Activated CD8-positive, alpha-beta memory T cell treated with anti-CD3 and anti-CD28 coated beads for 36 hours (primary cell): ENCODE results near the gene GLIPR1. TPM values are rescaled to one million over a fixed set of nuclear protein-coding genes. Genes with fewer than 3 reads are reported as not detected.
"Not testable (repeated sequence)": the region's sequence is repeated elsewhere in the genome, so short reads cannot be mapped to it uniquely, and the experiment has no call there.

Experiments
- CTCF ChIA-PET: fragments of 350-600 bp; sonication (Branson Sonifier 250); formaldehyde crosslinking; loops from one replicate; lab custom pipeline; 2021; ENCODE audit warnings: antibody characterized with exemption; lab: Charles Lee
- POLR2A ChIA-PET: fragments of 350-600 bp; sonication (Branson Sonifier 250); formaldehyde crosslinking; loops from one replicate; lab custom pipeline; 2021; ENCODE audit warnings: antibody characterized with exemption; lab: Charles Lee
- total RNA-seq, 2 experiments: library from RNA; stranded (reverse); gene quantifications; one replicate each; pipeline ENCODE4 v1.2.3, GENCODE V29; 2021

GLIPR1 gene
- total RNA-seq, 2 experiments from 2014 or later, result 20.8 to 22.4 TPM

DNA sequence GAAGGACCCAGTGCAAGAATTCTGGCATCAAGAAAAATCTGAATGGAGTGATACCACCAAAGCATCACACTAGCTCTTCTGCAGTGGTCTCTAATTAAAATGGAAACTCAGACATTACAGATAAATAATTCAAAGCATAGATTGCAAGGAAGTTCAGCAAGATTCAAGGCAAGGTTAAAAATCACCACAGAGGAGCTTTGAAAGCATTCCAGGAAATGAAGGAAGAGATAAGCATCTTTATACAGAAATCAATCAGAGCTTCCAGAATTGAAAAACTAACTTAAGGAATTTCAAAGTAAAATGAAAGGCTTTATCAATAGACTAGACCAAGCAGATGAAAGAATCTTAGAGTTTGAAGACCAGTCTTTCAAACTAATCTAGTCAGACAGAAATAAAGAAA lies 20.4 kb upstream of the GLIPR1 start:
- CTCF ChIA-PET, result no interaction called here
- POLR2A ChIA-PET, result no interaction called here

DNA sequence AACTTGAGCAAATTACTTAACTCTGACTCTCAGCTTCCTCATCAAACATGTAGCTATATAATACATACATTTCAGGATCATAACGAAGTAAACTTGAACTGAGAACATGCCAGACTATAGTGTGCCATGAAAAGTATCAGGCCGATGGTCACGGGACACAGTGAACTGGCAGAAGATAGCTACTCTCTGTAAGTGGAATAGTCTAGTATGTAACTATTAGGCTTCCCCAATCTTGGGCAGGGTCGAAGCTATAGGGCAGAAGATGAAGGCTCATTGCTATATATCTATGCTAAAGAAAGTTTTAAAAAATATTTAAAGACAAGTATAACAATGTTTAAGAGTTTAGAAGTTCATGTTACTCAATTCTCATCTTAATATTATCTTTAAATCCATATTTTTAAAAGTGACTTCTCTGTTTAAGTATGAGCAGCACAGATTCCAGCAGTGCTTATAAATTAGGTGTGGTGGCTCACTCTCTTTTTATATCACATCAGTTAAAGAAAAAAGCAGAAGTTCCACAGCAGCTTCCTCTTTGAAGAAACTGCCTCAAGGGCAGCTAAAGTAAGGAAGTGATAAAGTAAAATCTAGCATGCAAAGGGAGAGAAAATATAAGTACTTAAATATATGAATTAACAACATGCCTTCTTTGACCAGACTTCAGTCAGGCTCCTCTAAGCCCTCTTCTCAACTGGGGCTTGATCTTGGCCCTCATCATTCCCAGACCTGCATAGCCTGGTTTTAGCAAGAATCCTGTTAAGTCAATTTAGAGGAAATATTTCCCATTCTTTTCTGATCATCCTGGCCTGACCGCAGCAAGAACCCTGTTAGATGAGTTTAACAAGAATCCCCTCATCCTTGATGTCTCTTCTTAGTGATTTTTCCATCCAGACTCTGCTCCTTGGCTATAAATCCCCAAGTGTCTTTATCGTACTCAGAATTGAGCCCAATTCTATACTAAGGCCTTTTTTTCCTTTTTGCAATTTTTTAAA lies 8.4 kb upstream of the GLIPR1 start:
- CTCF ChIA-PET, result interaction anchor here (0.7 kb wide), 1 partner anchor 13 kb away, joined by 3 read pairs; no protein-coding TSS in a partner anchor
- POLR2A ChIA-PET, result no interaction called here

DNA sequence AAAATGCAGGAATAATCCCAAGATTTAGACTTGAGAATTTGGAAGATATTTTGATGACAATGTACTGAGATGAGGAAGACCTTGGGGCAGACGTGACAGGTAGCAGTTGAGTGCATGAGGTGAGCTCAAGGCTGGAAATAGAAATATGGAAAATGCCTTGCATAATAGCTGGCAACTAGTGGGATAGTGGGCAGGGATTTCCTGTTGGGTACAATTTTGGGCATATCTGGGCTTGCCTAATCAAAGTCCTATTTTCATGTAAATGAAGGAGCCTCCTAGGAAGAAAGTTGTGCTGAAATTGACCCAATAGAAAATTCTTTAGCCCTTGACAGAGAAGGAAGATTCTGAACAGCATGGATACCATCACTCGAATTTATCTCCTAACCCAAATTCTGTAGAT lies 6.4 kb upstream of the GLIPR1 start:
- ChIA-PET POLR2A (no interaction called here), CTCF (no interaction called here)

DNA sequence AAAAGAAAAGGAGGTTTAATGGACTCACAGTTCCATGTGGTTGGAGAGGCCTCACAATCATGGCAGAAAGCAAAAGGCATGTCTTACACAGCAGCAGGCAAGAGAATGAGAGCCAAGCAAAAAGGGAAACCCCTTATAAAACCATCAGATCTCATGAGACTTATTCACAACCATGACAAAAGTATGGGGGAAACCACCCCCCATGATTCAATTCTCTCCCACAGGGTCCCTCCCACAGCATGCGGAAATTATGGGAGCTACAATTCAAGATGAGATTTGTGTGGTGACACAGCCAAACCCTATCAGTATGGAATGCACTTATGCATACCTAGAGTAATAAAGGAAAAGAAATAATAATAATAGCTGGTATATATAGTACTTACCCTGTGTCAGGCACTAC lies 4.5 kb upstream of the GLIPR1 start:
- CTCF ChIA-PET, result interaction anchor here (0.7 kb wide), 1 partner anchor 190 kb away, joined by 3 read pairs; no protein-coding TSS in a partner anchor

DNA sequence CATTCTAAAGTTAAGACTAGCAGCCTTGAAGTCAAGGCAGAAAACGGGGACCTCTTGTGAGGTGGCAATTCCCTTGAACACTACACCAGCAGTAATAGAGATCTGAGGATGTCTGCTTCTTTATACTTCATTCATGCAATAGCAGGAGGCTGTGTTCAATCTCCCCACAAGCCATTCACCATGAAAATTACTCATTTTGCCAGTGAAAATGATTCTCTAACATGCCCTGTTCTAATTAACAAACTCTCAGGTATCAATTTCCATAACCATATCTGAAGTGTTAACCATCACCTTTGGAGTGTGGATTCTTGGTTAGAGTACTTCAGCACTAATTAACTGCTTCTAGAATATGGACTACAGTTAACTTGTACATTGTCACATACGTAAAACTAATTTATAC lies 3.4 kb upstream of the GLIPR1 start:
- ChIA-PET CTCF (no interaction called here), POLR2A (no interaction called here)

More for the DNA sequence above, 4.5 kb upstream of the GLIPR1 start:
- POLR2A ChIA-PET, result no interaction called here

DNA sequence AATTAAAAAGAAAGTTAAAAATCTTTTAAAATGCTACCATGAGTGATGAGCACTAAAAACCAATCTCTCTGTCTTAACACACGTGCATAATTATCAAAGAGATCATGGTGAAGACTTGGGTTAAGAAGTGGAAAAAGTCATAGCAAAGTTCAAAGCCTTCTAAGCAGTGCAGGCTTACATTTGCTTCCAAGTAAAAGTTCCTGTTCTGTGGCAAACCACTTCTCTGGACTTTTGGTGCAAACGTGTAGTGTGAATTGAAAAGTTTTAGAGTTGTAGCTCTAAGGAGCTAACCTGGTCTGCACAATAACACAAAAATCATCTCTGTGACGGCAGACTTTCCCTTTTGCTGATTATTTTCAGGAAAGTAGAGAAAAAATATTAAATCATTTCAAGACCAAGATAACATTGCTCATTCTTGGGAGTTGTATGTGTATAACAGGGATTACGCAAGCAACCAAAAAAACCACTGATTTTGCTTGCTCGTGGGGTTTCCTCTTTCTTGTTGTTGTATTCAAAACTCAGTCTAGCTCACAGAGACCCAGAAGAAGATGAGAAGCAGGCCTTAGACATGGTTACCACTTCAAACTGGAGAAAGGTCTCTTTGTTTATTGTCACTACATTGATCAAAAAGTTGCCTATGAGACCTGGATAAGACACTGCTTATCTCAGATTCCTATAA lies 2.3 kb upstream of the GLIPR1 start:
- POLR2A ChIA-PET, result no interaction called here
- CTCF ChIA-PET, result interaction anchor here (1.7 kb wide), 1 partner anchor 87 kb away, joined by 5 read pairs; the partner anchor contains the start of gene GLIPR1L2

DNA sequence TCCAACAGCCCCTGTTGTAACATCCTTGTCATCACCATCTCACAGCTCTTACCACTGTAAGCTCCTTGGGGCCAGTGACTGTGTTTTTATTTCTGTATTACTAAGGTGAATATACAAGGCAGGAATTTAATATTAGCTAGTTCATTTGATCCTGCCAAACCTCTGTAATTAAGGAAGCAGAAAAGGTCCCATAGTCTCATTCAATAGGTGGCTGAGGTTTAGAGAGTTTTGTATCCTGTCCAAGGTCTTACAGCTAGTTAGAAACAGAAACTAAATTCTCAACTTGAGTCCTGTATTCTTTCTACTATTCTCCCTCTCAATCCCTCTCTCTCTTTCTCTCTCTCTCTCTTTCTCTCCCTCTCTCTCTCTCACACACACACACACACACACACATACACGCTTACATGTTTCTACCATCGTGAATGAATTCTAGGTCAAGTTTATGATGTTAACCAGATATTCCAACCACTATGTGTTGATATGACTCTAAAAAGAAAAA lies 543 bp upstream of the GLIPR1 start:
- POLR2A ChIA-PET, result no interaction called here
- CTCF ChIA-PET, result interaction anchor here (0.6 to 1.5 kb wide), 4 partner anchors 88 to 869 kb away, joined by 3 to 5 read pairs (median 4); partner anchors contain the start of genes BBS10, GLIPR1L1 and GLIPR1L2

DNA sequence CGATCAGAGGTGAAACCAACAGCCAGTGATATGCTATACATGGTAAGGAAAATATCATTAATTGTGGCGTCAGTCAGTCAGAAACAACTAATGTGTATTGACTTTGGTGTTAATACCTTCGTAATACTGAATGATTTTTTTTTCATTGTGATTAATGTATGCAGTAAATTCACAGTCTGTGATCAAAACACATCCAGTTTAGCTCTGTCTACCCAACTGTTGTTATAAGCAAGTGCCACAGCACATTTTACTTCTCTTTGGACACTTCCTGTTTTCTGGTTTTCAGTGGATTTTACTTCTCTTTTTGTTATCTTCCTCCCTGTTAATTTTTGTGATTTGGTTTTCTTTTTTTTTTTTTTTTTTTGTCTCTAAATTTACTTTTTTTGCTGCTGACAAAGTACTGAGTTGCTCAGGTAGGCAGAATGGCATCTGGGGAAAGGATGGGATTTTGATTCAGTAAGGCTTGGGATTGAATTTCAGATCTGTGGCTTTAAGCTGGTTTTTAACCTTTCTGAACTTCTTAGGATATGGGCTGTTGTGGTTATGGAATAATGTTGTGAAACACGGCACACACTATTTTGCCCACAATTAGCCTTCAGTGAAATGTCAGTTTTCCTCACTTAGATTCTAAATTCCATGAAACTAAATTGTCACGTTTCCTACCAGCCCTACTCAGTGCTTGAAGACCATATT lies 604 bp downstream of the GLIPR1 start:
- CTCF ChIA-PET, result interaction anchor here (0.9 to 1.5 kb wide), 3 partner anchors 25 to 868 kb away, joined by 4 to 8 read pairs (median 5); partner anchors contain the start of genes BBS10 and GLIPR1L2
- POLR2A ChIA-PET, result interaction anchor here (0.7 kb wide), 4 partner anchors 30 to 552 kb away, joined by 7 to 10 read pairs (median 8); partner anchors contain the start of gene KRR1

DNA sequence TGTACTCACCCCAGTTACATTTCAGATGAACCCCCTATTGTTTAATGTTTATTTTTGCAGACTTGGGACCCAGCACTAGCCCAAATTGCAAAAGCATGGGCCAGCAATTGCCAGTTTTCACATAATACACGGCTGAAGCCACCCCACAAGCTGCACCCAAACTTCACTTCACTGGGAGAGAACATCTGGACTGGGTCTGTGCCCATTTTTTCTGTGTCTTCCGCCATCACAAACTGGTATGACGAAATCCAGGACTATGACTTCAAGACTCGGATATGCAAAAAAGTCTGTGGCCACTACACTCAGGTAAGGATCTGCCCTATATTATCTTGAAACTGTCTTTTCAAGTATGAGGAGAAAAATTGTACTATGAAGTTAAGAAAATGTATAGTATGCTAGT lies 1.2 kb downstream of the GLIPR1 start:
- CTCF ChIA-PET, result interaction anchor here (1.3 kb wide), 1 partner anchor 25 kb away, joined by 8 read pairs; no protein-coding TSS in a partner anchor
- POLR2A ChIA-PET, result interaction anchor here (0.7 kb wide), 3 partner anchors 29 to 551 kb away, joined by 7 to 10 read pairs (median 8); partner anchors contain the start of gene KRR1

DNA sequence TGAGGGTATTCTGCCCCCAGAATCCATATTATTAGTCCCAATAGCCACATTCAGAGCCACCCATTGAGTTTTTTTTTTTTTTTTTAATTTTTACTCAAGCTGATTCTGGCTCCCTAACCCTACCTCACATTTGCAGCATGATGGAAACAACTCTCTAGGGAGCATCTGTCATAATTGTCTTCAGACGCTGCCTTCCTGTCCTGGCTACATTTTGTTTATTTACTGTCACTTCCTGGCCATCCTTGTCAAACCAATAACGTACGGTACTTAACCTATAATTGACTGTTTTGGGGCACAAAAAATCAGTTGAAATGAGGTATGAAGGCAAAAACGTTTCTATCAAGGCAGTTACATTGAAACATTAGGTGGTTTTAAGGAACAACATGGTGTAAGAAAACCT lies 2.1 kb downstream of the GLIPR1 start:
- ChIA-PET CTCF (interaction anchor here (1.6 kb wide), 1 partner anchor 91 kb away, joined by 6 read pairs; the partner anchor contains the start of gene GLIPR1L2), POLR2A (interaction anchor here (0.6 kb wide), 1 partner anchor 1077 kb away, joined by 4 read pairs; the partner anchor contains the start of gene OSBPL8)

DNA sequence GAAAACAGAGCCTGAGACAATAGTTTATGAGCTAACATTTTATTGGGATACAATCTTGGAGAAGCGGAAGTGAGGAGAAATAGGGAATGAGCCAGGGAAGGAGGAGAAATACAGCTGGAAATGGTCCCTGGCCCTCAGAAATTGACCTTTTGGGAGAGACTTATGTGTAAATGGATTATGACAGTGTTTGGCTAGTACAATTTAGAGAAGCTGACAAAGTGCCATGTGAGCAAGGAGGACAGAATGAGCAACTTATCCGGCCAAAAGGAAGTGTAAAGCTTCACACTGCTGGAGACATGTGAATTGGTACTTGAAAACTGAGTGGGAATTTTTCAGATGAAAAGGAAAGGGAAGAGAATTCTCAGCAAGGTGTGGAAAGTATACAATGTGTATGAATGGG lies 2.9 kb downstream of the GLIPR1 start:
- ChIA-PET CTCF (interaction anchor here (0.6 to 2.9 kb wide), 5 partner anchors 22 to 159 kb away, joined by 4 to 8 read pairs (median 6); partner anchors contain the start of genes GLIPR1L1, GLIPR1L2 and KRR1), POLR2A (no interaction called here)

DNA sequence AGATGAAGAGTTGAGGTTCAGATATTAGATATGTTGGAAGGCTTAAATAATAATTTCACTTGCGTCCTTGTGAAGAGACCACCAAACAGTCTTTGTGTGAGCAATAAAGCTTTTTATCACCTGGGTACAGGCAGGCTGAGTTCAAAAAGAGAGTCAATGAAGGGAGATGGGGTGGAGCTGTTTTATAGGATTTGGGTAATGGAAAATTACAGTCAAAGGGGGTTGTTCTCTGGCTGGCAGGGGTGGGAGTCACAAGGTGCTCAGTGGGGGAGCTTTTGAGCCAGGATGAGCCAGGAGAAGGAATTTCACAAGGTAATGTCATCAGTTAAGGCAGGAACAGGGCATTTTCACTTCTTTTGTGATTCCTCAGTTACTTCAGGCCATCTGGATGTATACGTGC lies 3.9 kb downstream of the GLIPR1 start:
- CTCF ChIA-PET, result interaction anchor here (0.6 to 2.9 kb wide), 5 partner anchors 21 to 1073 kb away, joined by 3 to 8 read pairs (median 5); partner anchors contain the start of genes GLIPR1L1 and KRR1
- POLR2A ChIA-PET, result not testable (repeated sequence)

DNA sequence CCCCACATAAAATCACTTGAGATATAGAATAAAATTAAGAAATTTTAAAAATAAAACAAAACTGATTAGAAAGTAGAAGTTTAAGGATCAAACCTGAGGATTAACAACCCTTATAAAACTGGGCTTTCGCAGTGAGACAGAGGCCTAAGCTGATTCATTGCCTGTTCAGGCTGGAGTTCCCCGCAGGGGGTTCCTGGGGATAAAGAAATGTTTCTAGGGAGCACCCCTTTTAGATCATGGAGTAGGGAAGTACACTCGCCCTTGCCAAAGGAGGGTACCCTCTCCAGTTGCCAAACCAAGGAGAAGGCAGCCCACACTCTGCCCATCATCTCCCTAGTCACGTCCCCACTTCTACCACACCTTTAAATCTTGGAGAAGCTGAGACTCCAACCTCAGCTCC lies 6.8 kb downstream of the GLIPR1 start:
- ChIA-PET CTCF (no interaction called here), POLR2A (no interaction called here)

DNA sequence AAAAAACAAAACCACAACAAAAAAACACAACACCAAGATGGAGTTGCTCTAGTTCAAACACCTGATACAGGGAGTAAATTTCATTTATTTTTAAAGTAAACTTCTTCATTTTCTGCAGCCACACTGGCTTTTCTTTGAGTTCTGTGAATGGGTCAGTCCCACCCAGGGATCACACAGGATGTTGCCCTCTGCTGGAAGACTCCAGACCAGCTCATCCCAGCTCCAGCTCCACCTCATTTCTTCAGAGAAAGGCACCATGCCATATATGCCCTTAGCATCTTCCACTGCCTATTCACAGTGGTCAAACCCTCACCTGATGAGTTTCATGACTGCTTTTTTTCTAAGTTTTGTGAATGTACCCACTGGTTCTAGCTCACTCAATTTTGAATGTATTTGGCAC lies 8.0 kb downstream of the GLIPR1 start:
- ChIA-PET CTCF (interaction anchor here (0.6 to 0.7 kb wide), 2 partner anchors 63 to 97 kb away, joined by 3 to 4 read pairs; partner anchors contain the start of gene GLIPR1L2), POLR2A (interaction anchor here (0.5 kb wide), 1 partner anchor 19 kb away, joined by 3 read pairs; no protein-coding TSS in a partner anchor)

DNA sequence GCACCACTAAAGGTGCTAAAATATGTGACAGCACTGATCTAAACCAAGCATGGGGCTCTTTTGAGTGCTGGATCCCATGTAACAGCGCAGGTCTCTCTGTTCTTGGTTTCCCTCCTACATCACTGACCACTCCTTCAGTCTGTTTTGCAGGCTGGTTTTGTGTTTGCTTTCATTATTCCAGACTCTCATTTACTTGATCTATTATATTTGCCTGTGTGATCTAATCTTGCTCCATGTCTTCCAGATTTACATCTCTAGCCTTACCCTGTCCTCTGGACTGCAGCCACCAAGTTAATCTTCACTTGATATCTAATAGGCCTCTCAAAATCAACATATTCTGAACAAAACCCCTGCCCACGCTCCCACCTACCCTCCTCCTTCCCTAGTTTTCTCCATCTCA lies 8.6 kb downstream of the GLIPR1 start:
- ChIA-PET CTCF (interaction anchor here (0.6 kb wide), 1 partner anchor 63 kb away, joined by 3 read pairs; no protein-coding TSS in a partner anchor), POLR2A (no interaction called here)

DNA sequence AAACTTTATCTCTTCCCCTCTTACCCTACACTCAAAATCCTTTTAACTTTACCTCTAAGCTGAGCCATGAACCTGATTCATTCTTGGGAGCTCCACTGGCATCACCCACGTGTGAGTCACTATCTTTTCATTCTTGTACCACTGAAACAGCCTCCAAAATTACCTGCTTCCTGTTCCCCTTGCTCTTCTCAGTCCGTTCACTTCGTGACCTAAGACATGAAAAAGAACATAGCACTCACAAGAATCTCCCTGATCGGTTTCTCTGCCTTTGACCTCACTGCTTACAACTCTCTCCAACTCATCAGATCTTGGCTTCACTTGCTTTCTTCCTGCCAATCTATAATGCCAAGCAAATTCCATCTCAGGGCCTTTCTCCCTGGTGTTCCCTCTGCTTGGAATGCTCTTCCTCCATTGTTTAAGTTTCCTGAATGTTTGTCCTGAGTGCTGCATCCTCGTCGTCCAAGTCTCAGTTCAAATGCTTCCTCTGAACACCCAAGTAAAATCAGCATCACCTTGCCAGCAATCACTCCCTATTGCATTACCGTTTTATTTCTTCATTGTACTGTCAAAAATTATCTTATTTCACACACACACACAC lies 9.2 kb downstream of the GLIPR1 start:
- ChIA-PET POLR2A (no interaction called here), CTCF (no interaction called here)

DNA sequence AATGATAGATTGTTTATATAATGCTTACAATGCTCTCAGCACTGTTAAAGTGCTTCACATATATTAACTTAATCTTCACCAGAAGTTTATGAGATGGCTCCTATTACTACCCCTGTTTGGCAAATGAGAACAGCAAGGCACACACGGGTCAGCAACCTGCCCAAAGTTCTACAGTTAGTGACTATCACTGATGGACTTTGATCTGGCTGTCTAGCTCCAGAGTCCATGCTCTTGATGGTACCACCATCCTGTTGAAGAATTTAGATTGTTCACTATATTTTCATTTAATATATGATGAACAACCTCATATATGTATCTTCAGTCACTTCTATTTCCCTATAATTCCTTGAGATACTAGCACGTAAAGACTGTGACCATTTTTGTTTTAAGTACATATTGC lies 10.6 kb downstream of the GLIPR1 start:
- ChIA-PET CTCF (no interaction called here), POLR2A (interaction anchor here (0.6 kb wide), 1 partner anchor 1491 kb away, joined by 6 read pairs; no protein-coding TSS in a partner anchor)

DNA sequence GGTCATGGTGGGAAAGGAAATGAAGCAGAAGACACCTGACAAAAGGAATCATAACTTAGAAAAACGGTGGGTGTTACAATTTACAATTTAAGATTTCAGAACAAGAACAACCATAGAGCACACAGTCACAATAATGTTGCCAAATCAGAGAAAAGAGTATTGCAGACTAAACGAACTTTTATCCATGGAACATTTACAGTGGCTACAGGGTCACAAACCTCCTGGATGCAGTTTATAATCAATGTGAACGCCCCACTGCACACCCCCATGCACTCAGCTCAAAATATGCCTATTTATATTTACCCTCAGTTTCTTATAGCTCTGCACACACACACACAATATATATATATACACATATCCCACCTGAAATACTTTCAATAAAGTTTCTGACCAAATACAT lies 22.9 kb downstream of the GLIPR1 start:
- POLR2A ChIA-PET, result no interaction called here

More for the DNA sequence above, 22.9 kb downstream of the GLIPR1 start:
- CTCF ChIA-PET, result no interaction called here
